CD4-positive, alpha-beta T cell (primary cell): Measurements from ENCODE around the gene VN1R5. TPM values are rescaled to one million over a fixed set of nuclear protein-coding genes. Genes with fewer than 3 reads are reported as not detected.

ENCODE experiments used
- ATAC-seq: fragments of 200-7000 bp; cut with Tn5 transposase; one replicate; pipeline ENCODE4 v1.10.0; 2022; ENCODE audit warnings: mild to moderate bottlenecking; ENCODE audit not compliant: poor library complexity
- CTCF ChIA-PET: fragments of 350-600 bp; sonication (Branson Sonifier 250); formaldehyde crosslinking; loops from one replicate; lab custom pipeline; 2021; ENCODE audit warnings: antibody characterized with exemption, inconsistent platforms; lab: Charles Lee
- POLR2A ChIA-PET: fragments of 350-600 bp; sonication (Branson Sonifier 250); formaldehyde crosslinking; loops from one replicate; lab custom pipeline; 2021; ENCODE audit warnings: antibody characterized with exemption, inconsistent platforms; lab: Charles Lee
- DNase-seq, 14 experiments: peaks; one replicate each; pipeline ENCODE4 v3.0.0-alpha.2; 2013 to 2020; ENCODE audit warnings: mixed read lengths in 2 of 14
- H3K27ac ChIP-seq, 2 donors: one replicate each; pipeline versions ENCODE4 v1.5.1 to v1.7.0; 2013; ENCODE audit warnings: low read length in 2 of 2, low read depth in 1 of 2, mild to moderate bottlenecking in 1 of 2
- H3K27me3 ChIP-seq, 2 experiments: 1 replicate in 1 of 2; 2 replicates in 1 of 2; pipeline versions ENCODE4 v1.6.1 to v1.7.0; 2013; ENCODE audit warnings: low read length in 2 of 2, control low read depth in 1 of 2, mild to moderate bottlenecking in 1 of 2, moderate library complexity in 1 of 2; ENCODE audit not compliant: insufficient read depth in 2 of 2, control insufficient read depth in 1 of 2
- H3K36me3 ChIP-seq: one replicate; pipeline ENCODE4 v1.6.1; 2013; ENCODE audit warnings: low read length, control low read depth; ENCODE audit not compliant: insufficient read depth
- H3K4me1 ChIP-seq: one replicate; pipeline ENCODE4 v1.6.1; 2013; ENCODE audit warnings: low read length, control low read depth; ENCODE audit not compliant: insufficient read depth
- H3K4me3 ChIP-seq: one replicate; pipeline ENCODE4 v1.5.1; 2013; ENCODE audit warnings: mild to moderate bottlenecking, low read length, moderate library complexity
- H3K9me3 ChIP-seq, 2 experiments: 1 replicate in 1 of 2; 2 replicates in 1 of 2; pipeline versions ENCODE4 v1.6.1 to v1.7.0; 2013; ENCODE audit warnings: low read length in 2 of 2, mild to moderate bottlenecking in 2 of 2, control low read depth in 1 of 2, moderate library complexity in 1 of 2; ENCODE audit not compliant: control insufficient read depth in 1 of 2, insufficient read depth in 1 of 2
- H3K27ac Mint-ChIP-seq: one replicate; pipeline ENCODE4 v1.8.0; 2020; ENCODE audit warnings: mixed read lengths
- H3K27me3 Mint-ChIP-seq: one replicate; pipeline ENCODE4 v1.8.0; 2021; ENCODE audit warnings: mixed read lengths
- H3K36me3 Mint-ChIP-seq: one replicate; pipeline ENCODE4 v1.8.0; 2021; ENCODE audit warnings: low read depth, mixed read lengths
- H3K4me1 Mint-ChIP-seq: one replicate; pipeline ENCODE4 v1.8.0; 2021; ENCODE audit warnings: low read depth, mixed read lengths
- H3K4me3 Mint-ChIP-seq: one replicate; pipeline ENCODE4 v1.8.0; 2020; ENCODE audit warnings: mild to moderate bottlenecking, mixed read lengths
- H3K9me3 Mint-ChIP-seq: one replicate; pipeline ENCODE4 v1.8.0; 2020; ENCODE audit warnings: mixed read lengths
- intact Hi-C, 2 experiments: fragments of 100-400 bp; cut with DNase I in 1 of 2; cut with micrococcal nuclease in 1 of 2; formaldehyde crosslinking; loops; one replicate each; pipeline versions ENCODE4 v1.15.1 to v1.9.0; 2023 to 2025; cut with DNase I, micrococcal nuclease
- total RNA-seq, 174 experiments: library from RNA in 2 of 174; stranded (reverse) in 2 of 174; gene quantifications; one replicate each; pipeline ENCODE4 v1.2.3 and lab custom pipeline; 2021 to 2026
- TF ChIP-seq, protein P1 (sequence below): fragments of 200-600 bp; IDR thresholded peaks from one replicate; pipeline ENCODE4 v1.8.0; 2022; ENCODE audit warnings: antibody characterized with exemption, mild to moderate bottlenecking

The VN1R5 gene
- total RNA-seq, 2 experiments from 2014 or later = not detected

DNA sequence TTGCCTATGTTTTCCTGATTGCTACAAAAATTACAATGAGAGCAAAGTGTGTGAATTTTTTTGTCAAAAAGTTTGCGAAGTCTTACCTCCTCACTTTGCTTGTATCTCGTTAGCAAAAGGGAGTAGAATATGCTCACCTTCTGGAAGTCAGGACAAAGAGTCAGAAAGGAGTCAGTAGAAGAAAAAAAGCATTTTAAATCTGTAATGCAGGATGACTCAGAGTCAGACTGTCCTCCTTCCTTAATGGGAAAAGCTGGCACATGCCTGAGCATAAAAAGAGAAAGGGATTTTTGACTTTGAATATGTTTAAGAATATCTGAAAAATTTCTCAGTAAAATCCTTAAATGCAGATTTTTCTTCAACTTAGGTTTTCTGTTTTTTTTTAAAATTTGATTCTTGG lies 14.2 kb upstream of the VN1R5 start:
- ChIA-PET CTCF (no interaction called here), POLR2A (no interaction called here)
- Histone ChIP-seq H3K27me3 (no peaks in the 10 kb centered on the region), H3K36me3 (no peaks in the 10 kb centered on the region), H3K27ac (no peak overlapping the region), H3K9me3 (peaks cover 6 to 9% of the 10 kb centered on the region in 2 experiments), H3K4me3 (no peak overlapping the region), H3K4me1 (no peaks in the 10 kb centered on the region)
- TF ChIP-seq, protein P1, sequence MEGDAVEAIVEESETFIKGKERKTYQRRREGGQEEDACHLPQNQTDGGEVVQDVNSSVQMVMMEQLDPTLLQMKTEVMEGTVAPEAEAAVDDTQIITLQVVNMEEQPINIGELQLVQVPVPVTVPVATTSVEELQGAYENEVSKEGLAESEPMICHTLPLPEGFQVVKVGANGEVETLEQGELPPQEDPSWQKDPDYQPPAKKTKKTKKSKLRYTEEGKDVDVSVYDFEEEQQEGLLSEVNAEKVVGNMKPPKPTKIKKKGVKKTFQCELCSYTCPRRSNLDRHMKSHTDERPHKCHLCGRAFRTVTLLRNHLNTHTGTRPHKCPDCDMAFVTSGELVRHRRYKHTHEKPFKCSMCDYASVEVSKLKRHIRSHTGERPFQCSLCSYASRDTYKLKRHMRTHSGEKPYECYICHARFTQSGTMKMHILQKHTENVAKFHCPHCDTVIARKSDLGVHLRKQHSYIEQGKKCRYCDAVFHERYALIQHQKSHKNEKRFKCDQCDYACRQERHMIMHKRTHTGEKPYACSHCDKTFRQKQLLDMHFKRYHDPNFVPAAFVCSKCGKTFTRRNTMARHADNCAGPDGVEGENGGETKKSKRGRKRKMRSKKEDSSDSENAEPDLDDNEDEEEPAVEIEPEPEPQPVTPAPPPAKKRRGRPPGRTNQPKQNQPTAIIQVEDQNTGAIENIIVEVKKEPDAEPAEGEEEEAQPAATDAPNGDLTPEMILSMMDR = no peak
- ATAC-seq = no peak
- Mint-ChIP-seq H3K9me3 (peaks cover 11% of the 10 kb centered on the region), H3K27ac (no peak overlapping the region), H3K27me3 (no peaks in the 10 kb centered on the region), H3K36me3 (no peaks in the 10 kb centered on the region), H3K4me1 (no peaks in the 10 kb centered on the region), H3K4me3 (no peak overlapping the region)
- no peak for DNase-seq
- intact Hi-C loops = no loop called here

DNA sequence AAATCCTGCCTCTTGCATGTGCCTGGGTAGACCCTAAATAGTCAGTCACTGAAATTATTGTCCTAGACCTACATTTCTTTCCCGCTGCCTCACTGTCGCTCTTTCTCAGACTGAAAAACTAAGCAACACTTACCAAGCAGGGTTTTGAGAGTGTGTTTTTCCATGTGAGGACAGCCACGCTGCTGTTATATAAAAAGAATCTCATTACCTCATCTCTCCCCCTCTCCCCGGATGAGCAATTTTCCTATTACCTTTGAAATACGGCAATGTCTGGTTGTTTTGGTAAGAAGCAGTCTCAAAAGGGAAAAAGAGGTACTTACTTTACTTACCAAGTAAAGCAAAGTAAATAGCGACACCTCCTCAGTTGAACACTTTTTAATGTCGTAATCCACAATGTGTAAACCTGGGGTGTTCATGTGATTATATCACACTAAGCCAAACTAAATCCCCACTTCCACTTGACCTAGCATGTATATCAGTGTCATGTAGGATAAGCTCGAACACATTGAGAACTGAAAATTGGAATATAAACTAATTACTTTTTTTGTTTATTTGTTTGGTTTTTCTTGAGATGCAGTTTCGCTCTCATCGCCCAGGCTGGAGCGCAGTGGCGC lies 12.2 kb upstream of the VN1R5 start:
- no peaks in the 10 kb centered on the region for H3K27me3 Mint-ChIP-seq

DNA sequence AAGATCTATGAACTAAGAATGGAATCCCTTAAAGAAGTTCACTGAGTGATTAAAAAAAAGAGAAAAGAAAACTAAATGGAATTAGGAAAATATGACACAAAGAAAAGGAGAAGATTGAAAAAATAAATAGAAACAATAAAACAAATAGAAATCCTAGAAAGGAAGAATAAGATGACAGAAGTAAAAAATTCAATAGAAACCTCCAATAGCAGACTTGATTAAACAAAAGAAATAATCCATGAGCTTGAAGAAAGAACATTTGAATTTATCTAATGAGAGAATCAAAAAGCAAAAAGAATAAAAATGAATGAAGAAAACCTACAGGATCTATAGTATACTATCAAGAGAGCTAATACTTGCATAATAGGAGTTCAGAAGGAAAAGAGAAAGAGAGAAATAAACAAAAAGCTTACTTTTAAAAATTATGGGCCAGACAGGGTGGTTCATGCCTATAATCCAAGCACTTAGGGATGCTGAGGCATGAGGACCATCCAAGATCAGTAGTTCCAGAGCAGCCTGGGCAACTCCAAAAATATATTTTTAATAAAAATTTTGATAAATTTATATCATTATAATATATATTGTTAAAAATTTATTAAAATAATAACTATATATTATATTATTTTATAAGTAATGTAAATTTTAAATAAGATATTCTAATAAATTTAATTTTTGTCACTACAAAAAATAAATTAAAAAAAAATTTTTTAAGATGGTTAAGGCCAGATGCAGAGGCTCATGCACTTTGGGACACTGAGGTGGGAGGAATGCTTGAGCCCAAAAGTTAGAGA lies 9.4 kb upstream of the VN1R5 start:
- Histone ChIP-seq H3K4me3 (no peak overlapping the region), H3K9me3 (peaks cover 10 to 18% of the 10 kb centered on the region in 2 experiments), H3K27me3 (no peaks in the 10 kb centered on the region), H3K27ac (no peak overlapping the region), H3K4me1 (no peaks in the 10 kb centered on the region), H3K36me3 (no peaks in the 10 kb centered on the region)
- no peak for DNase-seq
- no peak overlapping the region for H3K4me3 Mint-ChIP-seq
- no peak for ATAC-seq
- CTCF ChIA-PET = no interaction called here
- TF ChIP-seq, protein P1 = no peak
- no peaks in the 10 kb centered on the region for H3K27me3 Mint-ChIP-seq
- H3K36me3 Mint-ChIP-seq = no peaks in the 10 kb centered on the region
- POLR2A ChIA-PET = no interaction called here
- no peaks in the 10 kb centered on the region for H3K4me1 Mint-ChIP-seq
- intact Hi-C loops = no loop called here
- no peak overlapping the region for H3K27ac Mint-ChIP-seq
- peaks cover 13% of the 10 kb centered on the region for H3K9me3 Mint-ChIP-seq

More for the DNA sequence above, 12.2 kb upstream of the VN1R5 start:
- Histone ChIP-seq H3K36me3 (no peaks in the 10 kb centered on the region), H3K9me3 (peaks cover 10% of the 10 kb centered on the region in 2 experiments), H3K27ac (no peak overlapping the region), H3K4me1 (no peaks in the 10 kb centered on the region), H3K4me3 (no peak overlapping the region), H3K27me3 (no peaks in the 10 kb centered on the region)
- intact Hi-C loops = no loop called here
- H3K9me3 Mint-ChIP-seq = peaks cover 10% of the 10 kb centered on the region
- ChIA-PET POLR2A (no interaction called here), CTCF (no interaction called here)
- H3K36me3 Mint-ChIP-seq = no peaks in the 10 kb centered on the region
- no peak for DNase-seq
- H3K4me1 Mint-ChIP-seq = no peaks in the 10 kb centered on the region
- no peak for ATAC-seq
- no peak overlapping the region for H3K4me3 Mint-ChIP-seq
- no peak overlapping the region for H3K27ac Mint-ChIP-seq
- TF ChIP-seq, protein P1 = no peak
